ENCODE measurements around the gene RIC1.
"Not testable (repeated sequence)": the region's sequence is repeated elsewhere in the genome, so short reads cannot be mapped to it uniquely, and the experiment has no call there.

The RIC1 gene

GRCh38 chr9:5695860-5696259 is 67.0 kb downstream of the RIC1 start:
- H3K27ac ChIP-seq = no peak overlapping the region
- no peak for TF ChIP-seq POLR2AphosphoS5 (IDR thresholded peaks at IDR 0.05; ENCODE audit: borderline replicate concordance, low read depth, low read length)
- TF ChIP-seq FOXP2 (optimal IDR thresholded peaks at IDR 0.05; ENCODE audit: control extremely low read depth, extremely low read length, insufficient read depth) = no peak
- TF ChIP-seq EZH2 (IDR thresholded peaks at IDR 0.05) = no peak
- H3K9ac ChIP-seq (ENCODE audit: insufficient read length) = no peak overlapping the region
- no peak overlapping the region for H3K4me3 ChIP-seq
- no peaks in the 10 kb centered on the region for H3K36me3 ChIP-seq (ENCODE audit: insufficient read depth, low read length)
- H3K9me3 ChIP-seq (ENCODE audit: low read depth, low read length) = no peaks in the 10 kb centered on the region
- no peak for DNase-seq (ENCODE audit: low read depth, low spot score)

GRCh38 chr9:5696884-5697283 is 68.0 kb downstream of the RIC1 start:
- no peak for DNase-seq (ENCODE audit: low read depth, low spot score)
- no peaks in the 10 kb centered on the region for H3K9me3 ChIP-seq (ENCODE audit: low read depth, low read length)
- no peak overlapping the region for H3K9ac ChIP-seq (ENCODE audit: insufficient read length)
- H3K4me3 ChIP-seq = no peak overlapping the region
- no peak for TF ChIP-seq EZH2 (IDR thresholded peaks at IDR 0.05)
- no peaks in the 10 kb centered on the region for H3K36me3 ChIP-seq (ENCODE audit: insufficient read depth, low read length)
- H3K27ac ChIP-seq = no peak overlapping the region

- no peak for TF ChIP-seq FOXP2 (optimal IDR thresholded peaks at IDR 0.05; ENCODE audit: control extremely low read depth, extremely low read length, insufficient read depth)
- no peak for TF ChIP-seq EZH2 (IDR thresholded peaks at IDR 0.05)
- no peak for TF ChIP-seq POLR2AphosphoS5 (IDR thresholded peaks at IDR 0.05; ENCODE audit: borderline replicate concordance, low read depth, low read length)
- 0 out of 2 replicates have a peak, but pooled peaks cover 4% of the 10 kb centered on the region for H3K36me3 ChIP-seq (ENCODE audit: insufficient read depth, low read length)
- no peak overlapping the region for H3K4me3 ChIP-seq
- no peak overlapping the region for H3K9ac ChIP-seq (ENCODE audit: insufficient read length)
- no peak overlapping the region for H3K27ac ChIP-seq
- no peak for DNase-seq (ENCODE audit: low read depth, low spot score)
- no peaks in the 10 kb centered on the region for H3K9me3 ChIP-seq (ENCODE audit: low read depth, low read length)
These were observed 69.1 kb downstream of the RIC1 start for GRCh38 chr9:5698004-5698403.

- DNase-seq (ENCODE audit: low read depth, low spot score) = no peak
- H3K9me3 ChIP-seq (ENCODE audit: low read depth, low read length) = no peaks in the 10 kb centered on the region
- no peak overlapping the region for H3K27ac ChIP-seq
- H3K36me3 ChIP-seq (ENCODE audit: insufficient read depth, low read length) = 0 out of 2 replicates have a peak, but pooled peaks cover 8% of the 10 kb centered on the region
- no peak overlapping the region for H3K9ac ChIP-seq (ENCODE audit: insufficient read length)
- TF ChIP-seq POLR2AphosphoS5 (IDR thresholded peaks at IDR 0.05; ENCODE audit: borderline replicate concordance, low read depth, low read length) (no peak), EZH2 (IDR thresholded peaks at IDR 0.05) (no peak), FOXP2 (optimal IDR thresholded peaks at IDR 0.05; ENCODE audit: control extremely low read depth, extremely low read length, insufficient read depth) (no peak)
- H3K4me3 ChIP-seq = no peak overlapping the region
These were observed 70.1 kb downstream of the RIC1 start for GRCh38 chr9:5698810-5699556.

DNA sequence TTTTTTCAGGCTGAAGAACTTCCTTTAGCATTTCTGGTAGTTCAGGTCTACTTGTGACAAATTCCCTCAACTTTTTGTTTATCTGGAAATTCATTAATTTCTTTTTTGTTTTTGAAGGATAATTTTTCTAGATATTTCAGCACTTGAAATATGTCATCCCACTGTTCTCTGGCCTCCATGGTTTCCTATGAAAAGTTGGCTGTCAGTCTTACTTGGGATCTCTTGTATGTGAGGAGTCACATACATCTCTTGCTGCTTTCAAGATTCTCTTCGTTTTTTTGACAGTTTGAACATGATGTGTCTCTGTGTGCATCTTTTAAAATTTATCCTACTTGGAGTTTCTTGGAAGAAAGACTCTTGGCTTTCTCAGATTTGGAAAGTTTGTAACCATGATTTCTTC is 79.5 kb downstream of the RIC1 start:
- H3K27ac ChIP-seq = no peak overlapping the region
- TF ChIP-seq EZH2 (IDR thresholded peaks at IDR 0.05) (no peak), FOXP2 (optimal IDR thresholded peaks at IDR 0.05; ENCODE audit: control extremely low read depth, extremely low read length, insufficient read depth) (no peak), POLR2AphosphoS5 (IDR thresholded peaks at IDR 0.05; ENCODE audit: borderline replicate concordance, low read depth, low read length) (no peak)
- peaks cover 19% of the 10 kb centered on the region for H3K9me3 ChIP-seq (ENCODE audit: low read depth, low read length)
- no peak for DNase-seq (ENCODE audit: low read depth, low spot score)
- no peak overlapping the region for H3K4me3 ChIP-seq
- H3K9ac ChIP-seq (ENCODE audit: insufficient read length) = no peak overlapping the region
- H3K36me3 ChIP-seq (ENCODE audit: insufficient read depth, low read length) = peaks cover 33% of the 10 kb centered on the region

DNA sequence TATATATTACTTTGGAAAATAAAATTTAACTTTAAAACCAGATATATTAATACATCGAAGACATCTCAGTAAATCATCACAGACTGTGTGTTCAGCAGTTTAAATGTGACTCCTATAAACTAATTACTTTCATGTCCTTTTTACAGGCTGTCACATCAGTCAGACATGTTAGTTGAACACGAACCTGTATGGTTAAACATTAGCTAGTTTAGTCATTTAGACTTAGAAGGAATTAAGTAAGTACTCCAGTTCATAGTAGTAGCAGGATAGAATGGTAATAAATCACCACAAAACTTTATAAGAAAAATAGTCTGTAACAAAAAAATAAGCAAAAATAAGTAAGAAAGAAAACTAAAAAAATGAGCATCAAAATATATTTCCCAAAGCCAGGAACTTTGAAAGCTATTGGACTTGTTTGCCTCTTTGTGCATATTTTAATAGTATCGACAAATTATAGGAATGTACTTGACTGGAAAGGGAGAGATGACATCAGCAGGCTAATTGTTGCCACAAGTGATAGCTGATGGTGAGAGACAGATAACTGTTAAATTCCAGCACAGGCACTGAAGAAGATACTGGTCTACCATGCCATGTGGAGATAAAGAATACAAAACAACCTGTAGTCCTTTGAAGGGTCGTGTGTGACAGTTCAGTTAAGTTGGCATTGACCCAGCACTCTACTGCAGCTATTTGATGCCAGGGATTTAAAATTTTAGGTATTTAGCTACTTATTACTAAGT is 83.9 kb downstream of the RIC1 start:
- no peak for TF ChIP-seq FOXP2 (optimal IDR thresholded peaks at IDR 0.05; ENCODE audit: control extremely low read depth, extremely low read length, insufficient read depth)
- no peak overlapping the region for H3K9ac ChIP-seq (ENCODE audit: insufficient read length)
- H3K27ac ChIP-seq = no peak overlapping the region
- H3K36me3 ChIP-seq (ENCODE audit: insufficient read depth, low read length) = peaks cover 71% of the 10 kb centered on the region
- H3K9me3 ChIP-seq (ENCODE audit: low read depth, low read length) = peaks cover 25% of the 10 kb centered on the region
- no peak for DNase-seq (ENCODE audit: low read depth, low spot score)
- no peak overlapping the region for H3K4me3 ChIP-seq

GRCh38 chr9:5714501-5715401 is 85.8 kb downstream of the RIC1 start:
- TF ChIP-seq POLR2AphosphoS5 (IDR thresholded peaks at IDR 0.05; ENCODE audit: borderline replicate concordance, low read depth, low read length) (no peak), EZH2 (IDR thresholded peaks at IDR 0.05) (no peak), FOXP2 (optimal IDR thresholded peaks at IDR 0.05; ENCODE audit: control extremely low read depth, extremely low read length, insufficient read depth) (no peak)
- no peak for DNase-seq (ENCODE audit: low read depth, low spot score)
- H3K36me3 ChIP-seq (ENCODE audit: insufficient read depth, low read length) = peaks cover 56% of the 10 kb centered on the region

DNA sequence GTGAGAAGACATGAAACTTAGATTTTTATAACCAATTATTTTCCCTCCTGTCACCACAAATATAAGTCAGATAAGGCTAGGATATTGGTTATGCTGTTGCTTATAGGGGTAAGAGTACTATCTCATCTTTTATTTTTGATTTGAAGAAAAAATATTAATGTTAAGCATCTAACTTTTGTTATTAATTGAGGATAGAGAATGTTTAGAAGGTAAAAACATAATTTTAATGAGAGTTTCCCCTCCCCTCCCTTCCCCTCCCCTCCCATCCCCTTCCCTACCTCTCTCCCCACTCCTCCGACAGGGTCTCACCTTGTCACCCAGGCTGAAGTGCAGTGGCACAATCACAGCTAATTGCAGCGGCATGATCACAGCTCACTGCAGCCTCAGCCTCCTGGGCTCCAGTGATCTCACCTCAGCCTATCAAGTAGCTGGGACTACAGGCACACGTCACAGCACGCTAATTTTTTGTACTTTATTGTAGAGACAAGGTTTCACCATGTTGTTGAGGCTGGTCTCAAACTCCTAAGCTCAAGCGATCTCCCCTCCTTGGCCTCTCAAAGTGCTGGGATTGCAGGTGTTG is 86.7 kb downstream of the RIC1 start:
- no peak overlapping the region for H3K27ac ChIP-seq
- H3K9me3 ChIP-seq (ENCODE audit: low read depth, low read length) = 0 out of 2 replicates have a peak, but pooled peaks cover 6% of the 10 kb centered on the region
- no peak for TF ChIP-seq FOXP2 (optimal IDR thresholded peaks at IDR 0.05; ENCODE audit: control extremely low read depth, extremely low read length, insufficient read depth)
- TF ChIP-seq EZH2 (IDR thresholded peaks at IDR 0.05) = no peak
- no peak for TF ChIP-seq POLR2AphosphoS5 (IDR thresholded peaks at IDR 0.05; ENCODE audit: borderline replicate concordance, low read depth, low read length)
- no peak for DNase-seq (ENCODE audit: low read depth, low spot score)
- H3K36me3 ChIP-seq (ENCODE audit: insufficient read depth, low read length) = peaks cover 47% of the 10 kb centered on the region
- H3K4me3 ChIP-seq = no peak overlapping the region
- H3K9ac ChIP-seq (ENCODE audit: insufficient read length) = no peak overlapping the region

More at GRCh38 chr9:5714501-5715401, 85.8 kb downstream of the RIC1 start:
- H3K27ac ChIP-seq = no peak overlapping the region
- H3K4me3 ChIP-seq = no peak overlapping the region
- H3K9ac ChIP-seq (ENCODE audit: insufficient read length) = no peak overlapping the region
- peaks cover 14% of the 10 kb centered on the region; the same call in 1 of the 2 replicates for H3K9me3 ChIP-seq (ENCODE audit: low read depth, low read length)

- peak overlapping the region; percentile 98; the same call in 1 of the 2 replicates for H3K27ac ChIP-seq
- H3K9ac ChIP-seq (ENCODE audit: insufficient read length); H3K4me3 ChIP-seq; DNase-seq (ENCODE audit: low read depth, low spot score); H3K9me3 ChIP-seq (ENCODE audit: low read depth, low read length): not testable (repeated sequence)
- H3K36me3 ChIP-seq (ENCODE audit: insufficient read depth, low read length) = peaks cover 53% of the 10 kb centered on the region
These were observed 88.5 kb downstream of the RIC1 start for GRCh38 chr9:5717434-5717833.
